Mammary epithelial cell (primary cell): ENCODE data around the gene SYCP1.

Source experiments
- CTCF ChIP-seq, 2 donors: IDR thresholded peaks in 1 of 2; conservative IDR thresholded peaks in 1 of 2; 2 replicates each; pipeline ENCODE4 v1.5.1; 2011 to 2012; ENCODE audit warnings: inconsistent platforms in 2 of 2, low read length in 2 of 2, mild to moderate bottlenecking in 2 of 2, control low read depth in 1 of 2, low read depth in 1 of 2; ENCODE audit not compliant: insufficient read depth in 1 of 2; ENCODE audit errors: extremely low read depth in 1 of 2
- EZH2 ChIP-seq: IDR thresholded peaks from 2 replicates; pipeline ENCODE4 v1.6.1; 2012; ENCODE audit warnings: low read length, inconsistent platforms, borderline replicate concordance

DNA sequence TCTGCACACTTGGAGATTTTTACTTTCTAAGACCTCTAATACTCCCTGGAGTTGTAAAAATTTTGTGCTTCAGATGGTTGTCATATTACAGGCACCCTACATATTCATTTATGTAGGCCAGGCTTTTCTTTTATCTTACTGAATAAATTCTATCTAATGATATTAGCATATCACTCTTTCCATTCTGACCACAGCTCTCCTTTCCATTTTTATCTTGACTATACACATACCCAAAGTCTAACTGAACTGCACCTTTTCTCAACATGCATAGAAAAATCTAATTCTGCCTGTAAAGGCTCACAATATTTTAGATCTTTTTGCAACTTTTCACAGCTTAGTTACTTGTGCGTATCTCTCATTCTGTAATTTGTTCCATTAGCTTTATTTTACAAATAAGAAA is 122.2 kb downstream of the SYCP1 start:
- TF ChIP-seq CTCF (conservative IDR thresholded peaks at IDR 0.05 in 1 of 2, IDR thresholded peaks at IDR 0.05 in 1 of 2; ENCODE audit: extremely low read depth in 1 of 2, insufficient read depth in 1 of 2, low read depth in 1 of 2, low read length in 2 of 2) = no peak
- no peak for TF ChIP-seq EZH2
